ENCODE measurements around the gene LCLAT1. TPM values are rescaled to one million over a fixed set of nuclear protein-coding genes. Genes with fewer than 3 reads are reported as not detected.

LCLAT1 gene
- total RNA-seq, 2 donors from 2014 or later, result 30.2 to 34.2 TPM

- Histone ChIP-seq H3K9me3 (ENCODE audit: control insufficient read depth, low read length) (no peaks in the 10 kb centered on the region), H3K9ac (ENCODE audit: extremely low read depth, low read length, poor library complexity, severe bottlenecking) (no peak overlapping the region), H3K27ac (ENCODE audit: low read depth, low read length) (no peak overlapping the region), H3K27me3 (ENCODE audit: control insufficient read depth, insufficient read depth, low read length, poor library complexity, severe bottlenecking) (no peaks in the 10 kb centered on the region), H3K36me3 (ENCODE audit: control insufficient read depth, insufficient read depth, low read length) (no peaks in the 10 kb centered on the region), H3K4me1 (ENCODE audit: control insufficient read depth, insufficient read depth, low read length) (no peaks in the 10 kb centered on the region), H3K4me3 (ENCODE audit: low read length) (no peak overlapping the region)
- Mint-ChIP-seq H3K36me3 (ENCODE audit: low read depth) (peaks cover 19% of the 10 kb centered on the region), H3K4me1 (peaks cover 22% of the 10 kb centered on the region), H3K27ac (no peak overlapping the region), H3K4me3 (no peak overlapping the region), H3K27me3 (ENCODE audit: insufficient read depth) (no peaks in the 10 kb centered on the region), H3K9me3 (no peaks in the 10 kb centered on the region)
- no peak for DNase-seq
- TF ChIP-seq CTCF (conservative IDR thresholded peaks at IDR 0.05), result no peak
These were observed 178.2 kb downstream of the LCLAT1 start for GRCh38 chr2:30625276-30625675.

GRCh38 chr2:30625701-30626100 lies 178.7 kb downstream of the LCLAT1 start:
- Histone ChIP-seq H3K4me1 (ENCODE audit: control insufficient read depth, insufficient read depth, low read length) (no peaks in the 10 kb centered on the region), H3K9me3 (ENCODE audit: control insufficient read depth, low read length) (no peaks in the 10 kb centered on the region), H3K36me3 (ENCODE audit: control insufficient read depth, insufficient read depth, low read length) (no peaks in the 10 kb centered on the region), H3K27ac (ENCODE audit: low read depth, low read length) (no peak overlapping the region), H3K4me3 (ENCODE audit: low read length) (no peak overlapping the region), H3K27me3 (ENCODE audit: control insufficient read depth, insufficient read depth, low read length, poor library complexity, severe bottlenecking) (no peaks in the 10 kb centered on the region), H3K9ac (ENCODE audit: extremely low read depth, low read length, poor library complexity, severe bottlenecking) (no peak overlapping the region)
- TF ChIP-seq CTCF (conservative IDR thresholded peaks at IDR 0.05), result no peak
- Mint-ChIP-seq H3K27me3 (ENCODE audit: insufficient read depth) (no peaks in the 10 kb centered on the region), H3K9me3 (no peaks in the 10 kb centered on the region), H3K4me1 (peaks cover 23% of the 10 kb centered on the region), H3K27ac (no peak overlapping the region), H3K36me3 (ENCODE audit: low read depth) (peaks cover 19% of the 10 kb centered on the region), H3K4me3 (no peak overlapping the region)
- 94 to 95% methylated on average over 3 of the region's 3 CpGs for WGBS, 2 experiments (ENCODE audit: insufficient coverage in 1 of 2, insufficient read length in 1 of 2)
- DNase-seq, result no peak

GRCh38 chr2:30626397-30626796 lies 179.4 kb downstream of the LCLAT1 start:
- H3K4me1 Mint-ChIP-seq, result peaks cover 23% of the 10 kb centered on the region
- no peak overlapping the region for H3K27ac ChIP-seq (ENCODE audit: low read depth, low read length)

More at GRCh38 chr2:30626397-30626796, 179.4 kb downstream of the LCLAT1 start:
- no peaks in the 10 kb centered on the region for H3K27me3 ChIP-seq (ENCODE audit: control insufficient read depth, insufficient read depth, low read length, poor library complexity, severe bottlenecking)
- H3K9me3 ChIP-seq (ENCODE audit: control insufficient read depth, low read length), result no peaks in the 10 kb centered on the region
- no peaks in the 10 kb centered on the region for H3K36me3 ChIP-seq (ENCODE audit: control insufficient read depth, insufficient read depth, low read length)
- Mint-ChIP-seq H3K4me3 (no peak overlapping the region), H3K36me3 (ENCODE audit: low read depth) (peaks cover 14% of the 10 kb centered on the region), H3K27me3 (ENCODE audit: insufficient read depth) (no peaks in the 10 kb centered on the region), H3K9me3 (no peaks in the 10 kb centered on the region), H3K27ac (no peak overlapping the region)
- no peak for DNase-seq
- H3K4me3 ChIP-seq (ENCODE audit: low read length), result no peak overlapping the region
- no peaks in the 10 kb centered on the region for H3K4me1 ChIP-seq (ENCODE audit: control insufficient read depth, insufficient read depth, low read length)
- no peak overlapping the region for H3K9ac ChIP-seq (ENCODE audit: extremely low read depth, low read length, poor library complexity, severe bottlenecking)
- no peak for TF ChIP-seq CTCF (conservative IDR thresholded peaks at IDR 0.05)
- WGBS, 2 experiments (ENCODE audit: insufficient coverage in 1 of 2, insufficient read length in 1 of 2), result no CpG with 5 or more reads among the region's 2 CpGs

All from endodermal cell (in vitro differentiated cells).